Activated CD4-positive, CD25-positive, alpha-beta regulatory T cell treated with anti-CD3 and anti-CD28 coated beads, Interleukin-2, amount 50 U/mL, for 16 hours (primary cell): ENCODE data around the gene TSPAN7.

Experiments
- DNase-seq: peaks from one replicate; pipeline ENCODE4 v3.0.0-alpha.2; 2020; ENCODE audit warnings: low read depth, low spot score

The TSPAN7 gene

GRCh38 chrX:38679695-38680094 is 118.4 kb downstream of the TSPAN7 start:
- no peak for DNase-seq

- DNase-seq: no peak
Measured at GRCh38 chrX:38682095-38682494, 120.8 kb downstream of the TSPAN7 start.

DNA sequence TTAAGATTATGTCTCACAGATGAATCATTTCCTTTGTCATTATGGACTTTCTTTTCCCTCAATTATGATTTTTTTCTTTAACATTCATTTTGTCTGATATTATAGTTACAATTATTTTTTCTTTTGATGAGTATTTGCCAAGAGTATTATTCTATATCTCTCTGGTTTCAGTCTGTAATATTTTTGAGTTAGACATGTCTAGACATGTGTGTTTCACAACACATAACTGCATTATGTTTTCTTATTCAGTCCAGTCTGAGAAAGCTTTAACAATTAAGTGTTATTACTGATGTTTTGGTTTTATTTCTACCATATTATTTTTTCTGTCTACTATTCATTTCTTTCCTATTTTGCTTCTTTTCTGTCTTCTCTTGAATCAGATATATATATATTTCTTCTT is 131.6 kb downstream of the TSPAN7 start:
- DNase-seq: no peak

- DNase-seq: no peak
Measured at GRCh38 chrX:38694394-38694793, 133.1 kb downstream of the TSPAN7 start.

- DNase-seq: no peak
Measured at GRCh38 chrX:38697461-38697860, 136.1 kb downstream of the TSPAN7 start.

DNA sequence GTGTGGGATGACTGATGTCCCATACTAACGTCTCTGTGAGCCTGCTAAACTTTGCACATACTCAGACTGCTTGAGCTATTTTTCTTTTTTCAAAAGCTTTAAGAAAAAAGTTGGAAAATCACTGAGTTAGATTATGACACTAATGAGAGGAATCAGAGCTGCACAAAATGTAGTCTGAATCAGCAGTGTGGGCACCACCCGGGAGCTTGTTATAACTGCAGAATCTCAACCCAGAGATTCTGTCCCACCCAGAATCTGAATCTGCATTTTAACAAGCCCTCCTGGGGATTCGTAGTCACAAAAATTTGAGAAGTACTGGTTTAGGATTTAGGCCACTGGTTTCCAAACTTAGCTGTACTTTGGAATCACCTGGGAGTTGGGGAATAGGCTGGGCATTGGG is 137.8 kb downstream of the TSPAN7 start:
- no peak for DNase-seq

DNA sequence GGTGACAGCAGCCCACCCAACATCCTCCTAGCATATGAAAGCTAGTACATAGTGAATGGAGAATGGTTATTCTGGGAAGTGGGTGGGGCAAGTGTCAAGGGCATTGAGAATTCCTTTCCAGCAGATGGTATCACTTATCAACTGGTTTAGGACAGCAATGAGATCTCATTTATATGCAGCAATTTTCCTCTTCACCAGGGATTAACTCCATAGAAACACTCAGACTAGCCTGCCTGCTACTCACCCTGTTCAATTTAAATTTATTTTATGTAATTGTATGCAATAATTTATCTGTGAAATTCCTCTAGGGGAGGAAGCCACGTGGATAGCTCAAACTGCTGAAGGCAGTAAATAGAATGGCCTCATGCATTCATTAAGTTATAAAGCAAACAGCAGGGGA is 138.4 kb downstream of the TSPAN7 start:
- DNase-seq: no peak

GRCh38 chrX:38701073-38701472 is 139.7 kb downstream of the TSPAN7 start:
- no peak for DNase-seq

- no peak for DNase-seq
Measured at GRCh38 chrX:38704146-38704882, 143.0 kb downstream of the TSPAN7 start.

DNA sequence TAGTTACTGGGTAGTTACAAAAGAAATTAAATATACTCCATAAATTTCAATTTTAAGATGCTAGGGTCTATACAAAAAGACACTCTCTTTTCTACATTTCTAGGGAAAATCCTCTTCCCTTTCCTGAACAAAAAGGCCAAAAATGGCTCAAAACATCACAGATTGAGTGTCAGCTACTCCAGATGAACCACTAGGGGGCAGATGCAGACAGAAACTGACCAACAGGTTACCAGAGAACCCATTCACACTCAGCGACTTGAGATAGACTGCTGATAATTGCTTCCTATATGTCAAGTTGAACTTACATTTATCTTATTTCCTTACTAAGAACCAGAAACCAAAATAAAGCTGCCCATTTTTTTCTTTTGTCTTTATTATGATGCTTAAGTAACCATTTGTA is 156.5 kb downstream of the TSPAN7 start:
- no peak for DNase-seq

- no peak for DNase-seq
Measured at GRCh38 chrX:38718311-38718710, 157.0 kb downstream of the TSPAN7 start.

DNA sequence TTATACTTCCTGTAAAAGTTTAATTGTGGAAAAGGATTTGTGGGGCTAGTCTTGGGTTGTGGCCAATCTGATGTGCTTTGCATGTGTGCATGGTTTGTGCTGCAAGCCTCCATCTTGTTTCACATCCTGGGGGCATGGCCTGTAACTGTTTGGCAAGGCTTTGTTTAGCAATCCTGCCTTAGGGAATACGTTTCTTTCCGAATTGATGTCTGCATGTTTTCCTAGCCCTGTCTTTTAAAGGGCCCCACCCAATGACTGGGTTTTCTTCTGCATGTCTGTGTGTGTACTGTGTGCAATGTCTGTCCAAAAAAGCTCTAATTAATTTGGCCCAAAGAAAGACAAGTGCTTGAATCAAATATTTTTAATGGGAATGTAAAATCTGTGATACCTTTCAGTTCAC is 165.3 kb downstream of the TSPAN7 start:
- no peak for DNase-seq

DNA sequence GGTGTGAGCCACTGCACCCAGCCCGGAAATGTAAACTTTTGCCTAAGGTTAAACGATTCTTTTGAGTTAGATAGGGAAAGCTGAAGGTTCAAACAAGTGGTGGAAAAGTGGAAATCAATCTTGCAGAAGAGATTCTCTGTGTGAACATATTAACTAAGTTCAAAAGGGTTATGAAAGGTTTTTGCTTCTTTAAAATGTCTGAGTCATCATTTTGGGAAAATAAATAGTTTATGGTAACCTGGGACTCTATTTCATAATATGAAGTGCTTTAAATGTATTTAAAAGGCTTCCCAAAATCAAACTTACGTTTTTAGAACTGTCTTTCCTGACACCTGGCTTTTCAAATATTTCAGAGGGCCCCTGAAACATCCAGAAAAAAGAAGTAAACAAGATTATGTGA is 166.3 kb downstream of the TSPAN7 start:
- DNase-seq: no peak

GRCh38 chrX:38732866-38733265 is 171.5 kb downstream of the TSPAN7 start:
- no peak for DNase-seq
